BJ (cell line): Measurements from ENCODE around the gene ARHGAP45. TPM values are rescaled to one million over a fixed set of nuclear protein-coding genes. Genes with fewer than 3 reads are reported as not detected.

Experiments used
- CTCF ChIA-PET: fragments of 350-600 bp; formaldehyde crosslinking; extraction: SDS; loops from one replicate; lab custom pipeline; 2021; ENCODE audit warnings: antibody characterized with exemption, inconsistent platforms; lab: Yijun Ruan, JAX
- POLR2A ChIA-PET: fragments of 300-600 bp; sonication (Branson Sonifier 250); formaldehyde crosslinking; extraction: SDS; loops from one replicate; lab custom pipeline; 2021; ENCODE audit warnings: antibody characterized with exemption; lab: Charles Lee
- DNase-seq: peaks from one replicate; pipeline ENCODE4 v3.0.0-alpha.2; 2011; ENCODE audit warnings: low read depth
- H3K27me3 ChIP-seq: 2 replicates; pipeline ENCODE4 v1.6.0; 2011; ENCODE audit warnings: low read length; ENCODE audit not compliant: control insufficient read depth, insufficient read depth
- H3K36me3 ChIP-seq: 2 replicates; pipeline ENCODE4 v1.5.1; 2011; ENCODE audit warnings: low read length; ENCODE audit not compliant: control insufficient read depth, insufficient read depth
- H3K4me3 ChIP-seq: 2 replicates; pipeline ENCODE4 v1.5.1; 2011; ENCODE audit warnings: low read depth, mild to moderate bottlenecking, control low read depth, low read length
- CTCF ChIP-seq: IDR thresholded peaks from 2 replicates; pipeline ENCODE4 v1.5.1; 2011; ENCODE audit warnings: low read depth, mild to moderate bottlenecking, control low read depth, inconsistent platforms, low read length, moderate library complexity; ENCODE audit not compliant: insufficient read depth
- polyA plus RNA-seq: library from polyadenylated mRNA; depleted of rRNA; stranded (reverse); fragments of >200 nt; gene quantifications from 2 replicates; pipeline ENCODE4 v1.2.3, GENCODE V29; 2011

Gene ARHGAP45
- polyA plus RNA-seq, 1 experiment, result 0.13 TPM

DNA sequence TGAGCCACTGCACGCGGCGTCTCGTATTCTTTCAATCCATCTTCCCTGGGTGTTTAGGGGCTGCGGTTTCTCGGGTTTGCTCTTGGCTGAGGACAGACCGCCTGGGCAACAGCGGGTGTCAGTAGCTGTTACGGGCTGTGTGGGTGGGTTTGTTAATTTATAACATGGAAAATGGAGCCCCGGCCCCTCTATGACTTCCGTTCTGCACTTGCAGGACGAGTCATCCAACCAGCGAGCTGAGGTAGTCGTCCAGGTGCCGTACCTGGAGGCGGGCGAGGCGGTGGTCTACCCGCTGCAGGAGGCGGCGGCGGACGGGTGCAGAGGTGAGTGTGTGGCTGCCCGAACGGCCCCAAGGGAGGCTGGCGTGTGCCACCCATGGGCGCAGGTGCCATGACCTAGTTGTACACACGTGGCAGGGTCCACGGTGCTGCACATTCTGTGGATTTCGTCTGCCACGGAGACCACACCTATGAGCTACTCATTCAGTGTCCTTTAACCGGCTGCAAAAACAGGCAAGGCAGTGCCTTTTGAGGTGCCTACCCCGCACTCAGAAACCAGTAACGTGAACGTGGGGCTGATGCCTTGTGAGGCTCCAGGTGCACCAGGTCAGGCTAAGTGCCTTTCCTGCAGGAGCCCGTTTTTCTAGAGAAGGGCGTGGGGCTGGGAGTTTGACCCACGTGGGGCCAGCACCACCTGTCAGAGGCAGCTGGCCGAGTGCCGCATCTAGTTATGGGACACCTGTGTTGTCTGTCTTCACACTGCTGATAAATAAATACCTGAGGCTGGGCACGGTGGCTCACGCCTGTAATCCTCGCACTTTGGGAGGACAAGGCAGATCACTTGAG, 17.3 kb downstream of the ARHGAP45 start:
- no peak for TF ChIP-seq CTCF
- CTCF ChIA-PET, result interaction anchor here (0.5 kb wide), 1 partner anchor 66 kb away, joined by 3 read pairs; no protein-coding TSS in a partner anchor
- H3K36me3 ChIP-seq, result peaks cover 15% of the 10 kb centered on the region
- H3K27me3 ChIP-seq, result no peaks in the 10 kb centered on the region
- no peak overlapping the region for H3K4me3 ChIP-seq
- POLR2A ChIA-PET, result no interaction called here
- no peak for DNase-seq

DNA sequence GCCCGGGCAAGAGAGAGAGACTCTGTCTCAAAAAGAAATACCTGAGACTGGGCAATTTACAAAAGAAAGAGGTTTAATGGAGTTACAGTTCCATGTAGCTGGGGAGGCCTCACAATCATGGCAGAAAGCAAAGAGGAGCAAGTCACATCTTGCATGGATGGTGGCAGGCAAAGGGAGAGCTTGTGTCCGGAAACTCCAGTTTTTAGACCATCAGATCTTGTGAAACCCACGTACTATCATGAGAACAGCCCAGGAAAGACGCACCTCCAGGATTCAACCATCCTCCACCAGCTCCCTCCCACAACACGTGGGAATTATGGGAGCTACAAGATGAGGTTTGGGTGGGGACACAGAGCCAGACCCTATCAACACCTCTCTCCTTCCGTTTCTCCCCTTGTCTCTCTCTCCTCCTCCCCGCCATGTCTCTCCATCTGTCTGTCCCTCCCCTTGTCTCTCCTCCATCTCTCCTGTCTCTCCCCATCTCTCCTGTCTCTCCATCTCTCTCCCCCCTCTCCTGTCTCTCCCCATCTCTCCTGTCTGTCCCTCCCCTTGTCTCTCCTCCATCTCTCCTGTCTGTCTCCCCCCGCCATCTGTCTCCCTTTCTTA, 18.2 kb downstream of the ARHGAP45 start:
- Histone ChIP-seq H3K4me3 (no peak overlapping the region), H3K36me3 (peaks cover 19% of the 10 kb centered on the region), H3K27me3 (no peaks in the 10 kb centered on the region)
- no peak for TF ChIP-seq CTCF
- ChIA-PET CTCF (no interaction called here), POLR2A (no interaction called here)
- DNase-seq, result no peak

GRCh38 chr19:1085676-1086442, 18.9 kb downstream of the ARHGAP45 start:
- no peak for TF ChIP-seq CTCF
- no peak for DNase-seq
- Histone ChIP-seq H3K27me3 (no peaks in the 10 kb centered on the region), H3K4me3 (no peak overlapping the region), H3K36me3 (peaks cover 22% of the 10 kb centered on the region)
- CTCF ChIA-PET, result no interaction called here
- POLR2A ChIA-PET, result no interaction called here

DNA sequence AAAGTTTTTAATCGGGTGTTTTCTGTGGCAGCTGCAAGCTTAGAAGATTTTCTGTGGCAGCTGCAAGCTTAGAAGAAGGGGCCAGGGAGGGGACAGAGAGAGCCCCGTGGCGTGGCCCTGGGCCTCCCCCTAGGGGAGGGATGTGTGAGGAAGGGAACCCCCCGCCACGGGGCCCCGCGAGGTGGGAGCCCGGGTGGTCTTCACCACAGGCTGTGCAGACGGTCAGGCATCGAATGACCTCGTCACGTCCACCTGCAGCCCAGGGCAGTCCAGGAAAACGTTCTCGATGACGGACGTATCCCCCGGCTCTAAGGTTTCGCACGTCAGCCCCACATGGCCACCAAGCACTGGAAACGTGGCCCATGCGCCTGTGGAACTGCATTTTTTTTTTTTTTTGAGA, 19.6 kb downstream of the ARHGAP45 start:
- Histone ChIP-seq H3K4me3 (no peak overlapping the region), H3K27me3 (no peaks in the 10 kb centered on the region), H3K36me3 (peaks cover 26% of the 10 kb centered on the region)
- POLR2A ChIA-PET, result no interaction called here
- TF ChIP-seq CTCF, result no peak
- no peak for DNase-seq
- CTCF ChIA-PET, result interaction anchor here (0.7 kb wide), 1 partner anchor 180 kb away, joined by 3 read pairs; no protein-coding TSS in a partner anchor
